ENCODE data around the gene OR1D2. TPM values are rescaled to one million over a fixed set of nuclear protein-coding genes. Genes with fewer than 3 reads are reported as not detected.

The OR1D2 gene
- polyA plus RNA-seq, 1 donor (not counting 4 experiments of a cell fraction or from before 2014, with no cell fraction given), result not detected

DNA sequence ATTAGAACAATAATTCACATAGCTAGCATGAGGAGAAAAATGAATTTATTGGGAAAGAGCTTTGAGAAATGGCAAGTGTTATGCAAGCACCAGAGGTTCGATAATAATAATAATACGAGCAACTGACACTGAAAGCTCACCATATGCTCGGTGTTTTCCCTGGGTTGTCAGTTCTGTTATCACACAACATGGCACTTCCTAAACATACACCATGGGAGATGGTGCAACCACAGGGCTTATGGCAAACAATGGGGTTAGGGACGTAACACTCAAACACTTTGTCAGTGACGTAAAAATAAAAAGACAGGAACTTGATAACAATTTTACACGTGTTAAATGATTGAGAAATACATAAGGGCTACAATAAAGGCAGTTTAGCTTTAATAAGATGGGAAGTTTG lies 64.5 kb downstream of the OR1D2 start:
- Histone ChIP-seq H3K9me1 (ENCODE audit: control insufficient read depth, extremely low read depth, insufficient read depth, low read length) (no peaks in the 10 kb centered on the region), H3K9ac (ENCODE audit: control insufficient read depth, extremely low read depth, insufficient read depth, low read length) (no peak overlapping the region)
- dilution Hi-C loops (cut with MboI; ENCODE audit: extremely low pct_ligation_motif_present, low sequenced_read_pairs), result no loop called here

DNA sequence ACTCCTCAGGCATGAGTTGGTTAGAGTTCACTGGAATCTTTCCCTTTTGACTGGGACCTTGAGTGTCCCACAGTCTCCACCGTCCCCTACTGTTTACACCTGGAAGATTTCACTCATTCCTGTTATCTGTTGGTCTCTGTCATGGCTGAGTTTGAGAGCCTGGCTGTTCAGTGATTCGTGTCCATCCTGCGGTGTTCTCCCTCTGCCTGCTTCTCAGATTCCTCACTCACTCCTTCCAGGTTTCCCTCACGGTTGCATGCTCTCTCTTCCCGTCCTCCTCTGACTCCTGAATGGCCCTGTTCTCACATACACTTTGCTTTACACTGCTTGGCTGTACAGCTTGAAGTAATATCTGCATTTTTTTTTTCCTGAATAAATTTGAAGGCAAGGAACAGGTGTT lies 65.3 kb downstream of the OR1D2 start:
- FAIRE-seq, result no peak
- no peaks in the 10 kb centered on the region for H4K20me1 ChIP-seq (ENCODE audit: control insufficient read depth, extremely low read depth, insufficient read depth, low read length)
- no peak overlapping the region for H3K4me3 ChIP-seq (ENCODE audit: control insufficient read depth in 2 of 3, extremely low read depth in 1 of 3, insufficient read depth in 2 of 3, low read depth in 1 of 3, low read length in 3 of 3)
- H3K27ac ChIP-seq (ENCODE audit: control insufficient read depth, insufficient read depth, low read length), result no peak overlapping the region
- no peak for TF ChIP-seq EZH2 (IDR thresholded peaks at IDR 0.05; ENCODE audit: low read length)
- TF ChIP-seq, protein P1, sequence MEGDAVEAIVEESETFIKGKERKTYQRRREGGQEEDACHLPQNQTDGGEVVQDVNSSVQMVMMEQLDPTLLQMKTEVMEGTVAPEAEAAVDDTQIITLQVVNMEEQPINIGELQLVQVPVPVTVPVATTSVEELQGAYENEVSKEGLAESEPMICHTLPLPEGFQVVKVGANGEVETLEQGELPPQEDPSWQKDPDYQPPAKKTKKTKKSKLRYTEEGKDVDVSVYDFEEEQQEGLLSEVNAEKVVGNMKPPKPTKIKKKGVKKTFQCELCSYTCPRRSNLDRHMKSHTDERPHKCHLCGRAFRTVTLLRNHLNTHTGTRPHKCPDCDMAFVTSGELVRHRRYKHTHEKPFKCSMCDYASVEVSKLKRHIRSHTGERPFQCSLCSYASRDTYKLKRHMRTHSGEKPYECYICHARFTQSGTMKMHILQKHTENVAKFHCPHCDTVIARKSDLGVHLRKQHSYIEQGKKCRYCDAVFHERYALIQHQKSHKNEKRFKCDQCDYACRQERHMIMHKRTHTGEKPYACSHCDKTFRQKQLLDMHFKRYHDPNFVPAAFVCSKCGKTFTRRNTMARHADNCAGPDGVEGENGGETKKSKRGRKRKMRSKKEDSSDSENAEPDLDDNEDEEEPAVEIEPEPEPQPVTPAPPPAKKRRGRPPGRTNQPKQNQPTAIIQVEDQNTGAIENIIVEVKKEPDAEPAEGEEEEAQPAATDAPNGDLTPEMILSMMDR (optimal IDR thresholded peaks at IDR 0.05 in 1 of 3, IDR thresholded peaks at IDR 0.05 in 1 of 3, conservative IDR thresholded peaks at IDR 0.05 in 1 of 3; ENCODE audit: extremely low read depth in 1 of 3, insufficient read depth in 2 of 3, low read length in 3 of 3), result no peak
- H2AFZ ChIP-seq (ENCODE audit: control insufficient read depth, low read length), result no peak overlapping the region
- H3K9me1 ChIP-seq (ENCODE audit: control insufficient read depth, extremely low read depth, insufficient read depth, low read length), result no peaks in the 10 kb centered on the region
- H3K36me3 ChIP-seq (ENCODE audit: control insufficient read depth in 2 of 2, extremely low read depth in 1 of 2, insufficient read depth in 2 of 2, low read length in 2 of 2), result peaks cover 0 to 7% of the 10 kb centered on the region in 2 experiments
- no peak overlapping the region for H3K9ac ChIP-seq (ENCODE audit: control insufficient read depth, extremely low read depth, insufficient read depth, low read length)
- no peaks in the 10 kb centered on the region for H3K27me3 ChIP-seq (ENCODE audit: control insufficient read depth, extremely low read depth, insufficient read depth, low read length)
- dilution Hi-C loops (cut with MboI; ENCODE audit: extremely low pct_ligation_motif_present, low sequenced_read_pairs), result no loop called here
- H3K4me1 ChIP-seq (ENCODE audit: control insufficient read depth, extremely low read depth, insufficient read depth, low read length), result no peaks in the 10 kb centered on the region
- H3K4me2 ChIP-seq (ENCODE audit: control insufficient read depth, extremely low read depth, insufficient read depth, low read depth, low read length), result no peak overlapping the region
- no peak for DNase-seq (ENCODE audit: low read depth, low spot score)
- no peaks in the 10 kb centered on the region for H3K79me2 ChIP-seq (ENCODE audit: control insufficient read depth, insufficient read depth, low read length)
- H3K9me3 ChIP-seq (ENCODE audit: control insufficient read depth, low read depth, low read length), result peaks cover 3% of the 10 kb centered on the region

More for the DNA sequence above, 64.5 kb downstream of the OR1D2 start:
- Histone ChIP-seq H3K27me3 (ENCODE audit: control insufficient read depth, extremely low read depth, insufficient read depth, low read length) (no peaks in the 10 kb centered on the region), H3K79me2 (ENCODE audit: control insufficient read depth, insufficient read depth, low read length) (no peaks in the 10 kb centered on the region), H2AFZ (ENCODE audit: control insufficient read depth, low read length) (no peak overlapping the region), H3K4me2 (ENCODE audit: control insufficient read depth, extremely low read depth, insufficient read depth, low read depth, low read length) (no peak overlapping the region), H3K9me3 (ENCODE audit: control insufficient read depth, low read depth, low read length) (peaks cover 5% of the 10 kb centered on the region), H3K4me1 (ENCODE audit: control insufficient read depth, extremely low read depth, insufficient read depth, low read length) (no peaks in the 10 kb centered on the region), H3K27ac (ENCODE audit: control insufficient read depth, insufficient read depth, low read length) (no peak overlapping the region), H3K36me3 (ENCODE audit: control insufficient read depth in 2 of 2, extremely low read depth in 1 of 2, insufficient read depth in 2 of 2, low read length in 2 of 2) (peaks cover 0 to 5% of the 10 kb centered on the region in 2 experiments), H4K20me1 (ENCODE audit: control insufficient read depth, extremely low read depth, insufficient read depth, low read length) (no peaks in the 10 kb centered on the region), H3K4me3 (ENCODE audit: control insufficient read depth in 2 of 3, extremely low read depth in 1 of 3, insufficient read depth in 2 of 3, low read depth in 1 of 3, low read length in 3 of 3) (no peak overlapping the region)
- no peak for DNase-seq (ENCODE audit: low read depth, low spot score)
- no peak for FAIRE-seq
- TF ChIP-seq, protein P1 (optimal IDR thresholded peaks at IDR 0.05 in 1 of 3, IDR thresholded peaks at IDR 0.05 in 1 of 3, conservative IDR thresholded peaks at IDR 0.05 in 1 of 3; ENCODE audit: extremely low read depth in 1 of 3, insufficient read depth in 2 of 3, low read length in 3 of 3), result no peak

Other genes starting within 250 kb of the OR1D2 start
- gene OR1D5, start 40.8 kb downstream of the OR1D2 start, polyA plus RNA-seq, result not detected in 3 replicates
- gene OR1G1, start 23.1 kb upstream of the OR1D2 start, polyA plus RNA-seq, result not detected in 3 replicates
- gene OR1A2, start 93.1 kb upstream of the OR1D2 start, polyA plus RNA-seq, result not detected in 3 replicates
- gene OR1A1, start 103.2 kb upstream of the OR1D2 start, polyA plus RNA-seq, result not detected in 3 replicates
- not detected in 3 replicates for gene OR3A1, start 193.9 kb upstream of the OR1D2 start, polyA plus RNA-seq

Data from keratinocyte (primary cell).